Mucosa of rectum (tissue), 2 donors: ENCODE data around the gene FZD7.

Experiments used
- H3K27ac ChIP-seq, 2 donors: one replicate each; pipeline ENCODE4 v1.7.0; 2013; ENCODE audit warnings: inconsistent platforms in 2 of 2, low read depth in 2 of 2, low read length in 2 of 2
- H3K27me3 ChIP-seq, 2 donors: one replicate each; pipeline ENCODE4 v1.7.0; 2013; ENCODE audit warnings: low read length in 2 of 2; ENCODE audit not compliant: control insufficient read depth in 2 of 2, insufficient read depth in 2 of 2
- H3K36me3 ChIP-seq, 2 donors: one replicate each; pipeline ENCODE4 v1.7.0; 2013; ENCODE audit warnings: low read length in 2 of 2; ENCODE audit not compliant: control insufficient read depth in 2 of 2, insufficient read depth in 2 of 2
- H3K4me1 ChIP-seq, 2 donors: one replicate each; pipeline ENCODE4 v1.7.0; 2013; ENCODE audit warnings: low read length in 2 of 2, mild to moderate bottlenecking in 1 of 2; ENCODE audit not compliant: control insufficient read depth in 2 of 2, insufficient read depth in 2 of 2
- H3K4me3 ChIP-seq, 2 donors: one replicate each; pipeline ENCODE4 v1.7.0; 2013; ENCODE audit warnings: low read length in 2 of 2
- H3K9ac ChIP-seq, 2 donors: one replicate each; pipeline ENCODE4 v1.7.0; 2013; ENCODE audit warnings: low read length in 2 of 2, low read depth in 1 of 2, mild to moderate bottlenecking in 1 of 2
- H3K9me3 ChIP-seq, 2 donors: one replicate each; pipeline ENCODE4 v1.7.0; 2013; ENCODE audit warnings: low read length in 2 of 2; ENCODE audit not compliant: control insufficient read depth in 2 of 2
- donor health status: healthy.
- donor health status: Normal muscosa, but diverticular disease.

The FZD7 gene

GRCh38 chr2:201996006-201996405, 37.6 kb upstream of the FZD7 start:
- no peak overlapping the region for H3K27ac ChIP-seq
- H3K4me1 ChIP-seq, result no peaks in the 10 kb centered on the region
- no peaks in the 10 kb centered on the region for H3K9me3 ChIP-seq
- no peaks in the 10 kb centered on the region for H3K27me3 ChIP-seq
- H3K9ac ChIP-seq, result no peak overlapping the region
- no peak overlapping the region for H3K4me3 ChIP-seq
- no peaks in the 10 kb centered on the region for H3K36me3 ChIP-seq

- no peaks in the 10 kb centered on the region for H3K36me3 ChIP-seq
- H3K4me3 ChIP-seq, result no peak overlapping the region
- no peaks in the 10 kb centered on the region for H3K27me3 ChIP-seq
- no peak overlapping the region for H3K27ac ChIP-seq
- no peak overlapping the region for H3K9ac ChIP-seq
- no peaks in the 10 kb centered on the region for H3K4me1 ChIP-seq
- no peaks in the 10 kb centered on the region for H3K9me3 ChIP-seq
Measured at GRCh38 chr2:201996679-201997314, 36.9 kb upstream of the FZD7 start.

- no peaks in the 10 kb centered on the region for H3K4me1 ChIP-seq
- no peaks in the 10 kb centered on the region for H3K27me3 ChIP-seq
- H3K36me3 ChIP-seq, result no peaks in the 10 kb centered on the region
- no peak overlapping the region for H3K9ac ChIP-seq
- no peak overlapping the region for H3K4me3 ChIP-seq
- no peaks in the 10 kb centered on the region for H3K9me3 ChIP-seq
- H3K27ac ChIP-seq, result no peak overlapping the region
Measured at GRCh38 chr2:201999279-201999678, 34.4 kb upstream of the FZD7 start.

- Histone ChIP-seq H3K4me1 (no peaks in the 10 kb centered on the region), H3K9me3 (no peaks in the 10 kb centered on the region)
Measured at GRCh38 chr2:202001826-202002225, 31.8 kb upstream of the FZD7 start.

GRCh38 chr2:202002381-202002780, 31.3 kb upstream of the FZD7 start:
- no peaks in the 10 kb centered on the region for H3K27me3 ChIP-seq
- no peaks in the 10 kb centered on the region for H3K4me1 ChIP-seq
- no peak overlapping the region for H3K4me3 ChIP-seq
- no peak overlapping the region for H3K27ac ChIP-seq
- no peaks in the 10 kb centered on the region for H3K9me3 ChIP-seq
- no peak overlapping the region for H3K9ac ChIP-seq
- H3K36me3 ChIP-seq, result no peaks in the 10 kb centered on the region

More at GRCh38 chr2:202001826-202002225, 31.8 kb upstream of the FZD7 start:
- Histone ChIP-seq H3K27ac (no peak overlapping the region), H3K36me3 (no peaks in the 10 kb centered on the region), H3K9ac (no peak overlapping the region), H3K4me3 (no peak overlapping the region), H3K27me3 (no peaks in the 10 kb centered on the region)

- Histone ChIP-seq H3K9ac (no peak overlapping the region), H3K27ac (no peak overlapping the region), H3K4me3 (no peak overlapping the region), H3K36me3 (no peaks in the 10 kb centered on the region), H3K27me3 (no peaks in the 10 kb centered on the region), H3K9me3 (no peaks in the 10 kb centered on the region), H3K4me1 (no peaks in the 10 kb centered on the region)
Measured at GRCh38 chr2:202005272-202005887, 28.3 kb upstream of the FZD7 start.

- H3K36me3 ChIP-seq, result no peaks in the 10 kb centered on the region
- H3K27ac ChIP-seq, result no peak overlapping the region
- no peaks in the 10 kb centered on the region for H3K4me1 ChIP-seq
- H3K27me3 ChIP-seq, result no peaks in the 10 kb centered on the region
- H3K4me3 ChIP-seq, result no peak overlapping the region
- no peaks in the 10 kb centered on the region for H3K9me3 ChIP-seq
- no peak overlapping the region for H3K9ac ChIP-seq
Measured at GRCh38 chr2:202006301-202006700, 27.4 kb upstream of the FZD7 start.

GRCh38 chr2:202007015-202007982, 26.4 kb upstream of the FZD7 start:
- Histone ChIP-seq H3K9ac (no peak overlapping the region), H3K27ac (no peak overlapping the region), H3K4me1 (no peaks in the 10 kb centered on the region), H3K27me3 (no peaks in the 10 kb centered on the region), H3K36me3 (no peaks in the 10 kb centered on the region), H3K9me3 (no peaks in the 10 kb centered on the region), H3K4me3 (no peak overlapping the region)

- Histone ChIP-seq H3K27ac (no peak overlapping the region), H3K36me3 (no peaks in the 10 kb centered on the region), H3K9ac (no peak overlapping the region), H3K4me3 (no peak overlapping the region), H3K9me3 (no peaks in the 10 kb centered on the region), H3K27me3 (no peaks in the 10 kb centered on the region), H3K4me1 (no peaks in the 10 kb centered on the region)
Measured at GRCh38 chr2:202007983-202008354, 25.7 kb upstream of the FZD7 start.

GRCh38 chr2:202009019-202009481, 24.6 kb upstream of the FZD7 start:
- H3K27ac ChIP-seq, result no peak overlapping the region
- H3K27me3 ChIP-seq, result no peaks in the 10 kb centered on the region
- H3K9me3 ChIP-seq, result no peaks in the 10 kb centered on the region
- no peak overlapping the region for H3K4me3 ChIP-seq
- no peaks in the 10 kb centered on the region for H3K4me1 ChIP-seq
- H3K9ac ChIP-seq, result no peak overlapping the region
- H3K36me3 ChIP-seq, result no peaks in the 10 kb centered on the region
